MM.1S (cell line): Measurements from ENCODE around the gene LDLRAD4.

Source experiments
- DNase-seq: peaks from one replicate; pipeline ENCODE4 v3.0.0-alpha.2; 2015
- H2AFZ ChIP-seq: fragments of 300-600 bp; sonication (generic); 2 replicates; pipeline ENCODE4 v1.6.0; 2016; ENCODE audit warnings: antibody characterized with exemption, low read length
- H3F3A ChIP-seq: fragments of 300-600 bp; sonication (generic); 2 replicates; pipeline ENCODE4 v1.6.1; 2016; ENCODE audit warnings: mild to moderate bottlenecking, antibody characterized with exemption, low read length, moderate library complexity, mixed read lengths; ENCODE audit not compliant: insufficient read depth
- H3K27ac ChIP-seq: fragments of 300-600 bp; sonication (generic); 2 replicates; pipeline ENCODE4 v1.5.1; 2016; ENCODE audit warnings: mild to moderate bottlenecking, low read length
- H3K27me3 ChIP-seq: fragments of 300-600 bp; sonication (generic); replicated peaks from 2 replicates; pipeline ENCODE4 v1.6.0; 2016; ENCODE audit warnings: low read length; ENCODE audit not compliant: insufficient read depth
- H3K36me3 ChIP-seq: fragments of 300-600 bp; sonication (generic); replicated peaks from 2 replicates; pipeline ENCODE4 v1.6.1; 2016; ENCODE audit warnings: mild to moderate bottlenecking, low read length, mixed read lengths; ENCODE audit not compliant: insufficient read depth
- H3K4me1 ChIP-seq: fragments of 300-600 bp; sonication (generic); 2 replicates; pipeline ENCODE4 v1.6.1; 2016; ENCODE audit warnings: low read length, mixed read lengths
- H3K4me2 ChIP-seq: fragments of 300-600 bp; sonication (generic); 2 replicates; pipeline ENCODE4 v1.6.0; 2016; ENCODE audit warnings: low read depth, low read length
- H3K4me3 ChIP-seq: fragments of 300-600 bp; sonication (generic); 2 replicates; pipeline ENCODE4 v1.5.1; 2016; ENCODE audit warnings: low read length, mixed read lengths
- H3K79me2 ChIP-seq: fragments of 300-600 bp; sonication (generic); 2 replicates; pipeline ENCODE4 v1.6.1; 2016; ENCODE audit warnings: mixed run types, low read length, mixed read lengths
- H3K9ac ChIP-seq: fragments of 300-600 bp; sonication (generic); 2 replicates; pipeline ENCODE4 v1.6.1; 2016; ENCODE audit warnings: low read length, mixed read lengths
- H3K9me2 ChIP-seq: fragments of 300-600 bp; sonication (generic); replicated peaks from 2 replicates; pipeline ENCODE4 v1.6.1; 2016; ENCODE audit warnings: mild to moderate bottlenecking, low read length, mixed read lengths; ENCODE audit not compliant: insufficient read depth
- H3K9me3 ChIP-seq: fragments of 300-600 bp; sonication (generic); replicated peaks from 2 replicates; pipeline ENCODE4 v1.6.1; 2016; ENCODE audit warnings: mild to moderate bottlenecking, low read length, mixed read lengths; ENCODE audit not compliant: insufficient read depth
- H4K20me1 ChIP-seq: fragments of 300-600 bp; sonication (generic); 2 replicates; pipeline ENCODE4 v1.6.1; 2016; ENCODE audit warnings: mild to moderate bottlenecking, low read length, moderate library complexity, mixed read lengths; ENCODE audit not compliant: insufficient read depth
- CTCF ChIP-seq: fragments of 300-600 bp; sonication (generic); IDR thresholded peaks from 2 replicates; pipeline ENCODE4 v1.5.1; 2016; ENCODE audit warnings: antibody characterized with exemption, low read length, mixed read lengths
- EZH2 ChIP-seq: fragments of 300-600 bp; sonication (generic); optimal IDR thresholded peaks from 2 replicates; pipeline ENCODE3; 2017; ENCODE audit warnings: low read depth, mild to moderate bottlenecking, antibody characterized with exemption, low read length, mixed read lengths
- EZH2phosphoT487 ChIP-seq: fragments of 300-600 bp; sonication (generic); IDR thresholded peaks from 2 replicates; pipeline ENCODE4 v1.6.1; 2018; ENCODE audit warnings: antibody characterized with exemption, low read length

Gene LDLRAD4

GRCh38 chr18:13500227-13500865 is 281.8 kb downstream of the LDLRAD4 start:
- H3K36me3 ChIP-seq: no peaks in the 10 kb centered on the region
- no peaks in the 10 kb centered on the region for H3F3A ChIP-seq
- no peak overlapping the region for H3K4me2 ChIP-seq
- H3K4me1 ChIP-seq: no peaks in the 10 kb centered on the region
- H3K79me2 ChIP-seq: no peaks in the 10 kb centered on the region
- no peaks in the 10 kb centered on the region for H3K9me2 ChIP-seq
- no peak overlapping the region for H3K4me3 ChIP-seq
- DNase-seq: no peak
- H3K27ac ChIP-seq: no peak overlapping the region
- no peaks in the 10 kb centered on the region for H3K27me3 ChIP-seq
- H4K20me1 ChIP-seq: no peaks in the 10 kb centered on the region
- H3K9me3 ChIP-seq: no peaks in the 10 kb centered on the region
- TF ChIP-seq EZH2phosphoT487 (no peak), EZH2 (no peak), CTCF (no peak)
- H2AFZ ChIP-seq: no peak overlapping the region
- no peak overlapping the region for H3K9ac ChIP-seq

- H3K4me2 ChIP-seq: no peak overlapping the region
- H3K4me3 ChIP-seq: no peak overlapping the region
- no peaks in the 10 kb centered on the region for H3K9me2 ChIP-seq
- no peak for TF ChIP-seq EZH2phosphoT487
- no peak for TF ChIP-seq CTCF
- no peak for TF ChIP-seq EZH2
- no peaks in the 10 kb centered on the region for H3K79me2 ChIP-seq
- H4K20me1 ChIP-seq: no peaks in the 10 kb centered on the region
- H3K27ac ChIP-seq: no peak overlapping the region
- H3K9me3 ChIP-seq: no peaks in the 10 kb centered on the region
- no peak overlapping the region for H3K9ac ChIP-seq
- no peaks in the 10 kb centered on the region for H3K4me1 ChIP-seq
- H3K36me3 ChIP-seq: no peaks in the 10 kb centered on the region
- no peak overlapping the region for H2AFZ ChIP-seq
- H3F3A ChIP-seq: no peaks in the 10 kb centered on the region
- no peak for DNase-seq
- H3K27me3 ChIP-seq: no peaks in the 10 kb centered on the region
Observed at GRCh38 chr18:13500869-13501542, 282.4 kb downstream of the LDLRAD4 start.

- Histone ChIP-seq H2AFZ (no peak overlapping the region), H3K9ac (no peak overlapping the region), H3K79me2 (no peaks in the 10 kb centered on the region), H3K27ac (no peak overlapping the region), H3K4me2 (no peak overlapping the region), H3F3A (no peaks in the 10 kb centered on the region), H3K4me3 (no peak overlapping the region), H3K27me3 (no peaks in the 10 kb centered on the region), H4K20me1 (no peaks in the 10 kb centered on the region), H3K9me2 (no peaks in the 10 kb centered on the region), H3K36me3 (no peaks in the 10 kb centered on the region), H3K4me1 (no peaks in the 10 kb centered on the region), H3K9me3 (no peaks in the 10 kb centered on the region)
- TF ChIP-seq EZH2: no peak
- TF ChIP-seq EZH2phosphoT487: no peak
- no peak for TF ChIP-seq CTCF
- DNase-seq: no peak
Observed at GRCh38 chr18:13501543-13501887, 283.0 kb downstream of the LDLRAD4 start.
